ENCODE results near the gene ZNF77. TPM values are rescaled to one million over a fixed set of nuclear protein-coding genes. Genes with fewer than 3 reads are reported as not detected.

Gene ZNF77
- total RNA-seq, 1 donor from 2014 or later = 6.4 TPM

DNA sequence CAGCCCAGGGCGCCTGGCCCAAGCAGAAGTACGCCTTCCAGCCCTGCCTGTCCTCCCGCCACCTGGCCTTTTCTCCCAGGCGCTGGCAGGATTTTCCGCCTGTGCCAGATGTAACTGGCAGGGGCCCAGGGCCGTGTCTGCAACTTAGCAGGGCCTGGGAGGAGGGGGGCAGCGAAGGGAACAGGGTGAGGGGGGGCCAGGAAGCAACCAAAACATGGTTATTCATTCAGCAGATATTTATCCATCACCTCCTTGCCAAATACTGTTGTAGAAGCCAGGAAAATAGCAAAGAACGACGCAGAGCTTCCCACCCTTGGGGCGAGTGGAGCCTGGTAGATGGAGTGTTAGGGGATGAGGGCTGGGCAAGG, 38.2 kb upstream of the ZNF77 start:
- Histone ChIP-seq H3K27me3 (no peaks in the 10 kb centered on the region), H3K36me3 (no peaks in the 10 kb centered on the region), H3K9me3 (no peaks in the 10 kb centered on the region), H3K4me3 (peak overlapping the region in 1 of 2 donors; percentile 41), H3K4me1 (peaks cover 28% of the 10 kb centered on the region), H3K27ac (peak overlapping the region; percentile 81)
- TF ChIP-seq POLR2A (IDR thresholded peaks at IDR 0.05) = no peak
- TF ChIP-seq, protein P1, sequence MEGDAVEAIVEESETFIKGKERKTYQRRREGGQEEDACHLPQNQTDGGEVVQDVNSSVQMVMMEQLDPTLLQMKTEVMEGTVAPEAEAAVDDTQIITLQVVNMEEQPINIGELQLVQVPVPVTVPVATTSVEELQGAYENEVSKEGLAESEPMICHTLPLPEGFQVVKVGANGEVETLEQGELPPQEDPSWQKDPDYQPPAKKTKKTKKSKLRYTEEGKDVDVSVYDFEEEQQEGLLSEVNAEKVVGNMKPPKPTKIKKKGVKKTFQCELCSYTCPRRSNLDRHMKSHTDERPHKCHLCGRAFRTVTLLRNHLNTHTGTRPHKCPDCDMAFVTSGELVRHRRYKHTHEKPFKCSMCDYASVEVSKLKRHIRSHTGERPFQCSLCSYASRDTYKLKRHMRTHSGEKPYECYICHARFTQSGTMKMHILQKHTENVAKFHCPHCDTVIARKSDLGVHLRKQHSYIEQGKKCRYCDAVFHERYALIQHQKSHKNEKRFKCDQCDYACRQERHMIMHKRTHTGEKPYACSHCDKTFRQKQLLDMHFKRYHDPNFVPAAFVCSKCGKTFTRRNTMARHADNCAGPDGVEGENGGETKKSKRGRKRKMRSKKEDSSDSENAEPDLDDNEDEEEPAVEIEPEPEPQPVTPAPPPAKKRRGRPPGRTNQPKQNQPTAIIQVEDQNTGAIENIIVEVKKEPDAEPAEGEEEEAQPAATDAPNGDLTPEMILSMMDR (IDR thresholded peaks at IDR 0.05) = no peak
- TF ChIP-seq POLR2AphosphoS5 (IDR thresholded peaks at IDR 0.05; ENCODE audit: insufficient read depth in 1 of 2, low read depth in 1 of 2) = peak; percentile 40 to 84
- intact Hi-C loops (cut with DNase I) = loop anchor here (5.0 kb wide), 1 partner anchor 59 kb away; no protein-coding TSS in a partner anchor
- DNase-seq (ENCODE audit: extremely low spot score in 2 of 2) = peak in 1 of 2 donors; percentile 95

DNA sequence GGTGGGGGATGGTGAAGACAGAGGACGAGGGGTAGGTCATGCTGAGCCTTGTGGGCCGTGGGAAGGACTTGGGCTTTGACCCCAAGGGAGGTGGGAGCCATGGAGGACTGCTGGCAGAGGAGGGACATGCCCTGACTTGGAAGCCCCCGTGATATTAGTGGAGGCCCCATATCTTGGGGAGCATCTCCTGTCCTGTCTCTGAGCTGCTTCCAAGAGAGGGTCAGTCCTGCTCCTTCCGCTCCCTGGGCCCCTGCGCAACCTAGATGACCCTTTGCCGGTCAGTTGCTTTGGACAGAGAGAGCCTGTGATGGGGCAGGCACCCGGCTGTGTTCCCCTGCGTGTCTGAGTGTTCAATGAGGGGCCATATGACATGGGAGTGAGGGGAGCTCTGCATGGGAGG, 37.8 kb upstream of the ZNF77 start:
- H3K36me3 ChIP-seq = no peaks in the 10 kb centered on the region
- intact Hi-C loops (cut with DNase I) = loop anchor here (5.0 kb wide), 1 partner anchor 60 kb away; no protein-coding TSS in a partner anchor
- peak overlapping the region; percentile 81 for H3K27ac ChIP-seq
- no peaks in the 10 kb centered on the region for H3K9me3 ChIP-seq
- H3K4me3 ChIP-seq = peak overlapping the region in 1 of 2 donors; percentile 41
- TF ChIP-seq, protein P1 (IDR thresholded peaks at IDR 0.05) = no peak
- no peak for TF ChIP-seq POLR2AphosphoS5 (IDR thresholded peaks at IDR 0.05; ENCODE audit: insufficient read depth in 1 of 2, low read depth in 1 of 2)
- no peak for TF ChIP-seq POLR2A (IDR thresholded peaks at IDR 0.05)
- H3K4me1 ChIP-seq = peaks cover 31% of the 10 kb centered on the region
- no peaks in the 10 kb centered on the region for H3K27me3 ChIP-seq
- no peak for DNase-seq (ENCODE audit: extremely low spot score in 2 of 2)

DNA sequence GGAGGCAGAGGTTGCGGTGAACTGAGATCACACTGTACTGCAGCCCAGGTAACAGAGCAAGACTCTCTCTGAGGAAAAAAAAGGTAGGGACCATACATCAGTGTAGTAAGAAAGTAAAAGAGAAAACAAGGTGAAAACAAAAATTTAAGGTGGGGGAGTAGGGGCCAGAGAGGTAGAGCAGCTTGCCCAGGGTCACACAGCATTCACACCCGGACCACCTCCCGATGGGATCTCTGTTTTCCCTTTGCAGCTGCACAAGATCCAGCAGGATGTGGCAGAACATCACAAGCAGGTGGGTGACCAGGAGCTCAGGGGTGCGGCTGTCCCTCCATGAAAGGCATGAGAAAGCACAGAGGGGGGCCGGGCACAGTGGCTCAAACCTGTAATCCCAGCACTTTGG, 37.1 kb upstream of the ZNF77 start:
- Histone ChIP-seq H3K4me1 (peaks cover 36% of the 10 kb centered on the region), H3K27me3 (no peaks in the 10 kb centered on the region), H3K36me3 (no peaks in the 10 kb centered on the region), H3K27ac (peak overlapping the region; percentile 81), H3K4me3 (no peak overlapping the region), H3K9me3 (no peaks in the 10 kb centered on the region)
- intact Hi-C loops (cut with DNase I) = loop anchor here (5.0 kb wide), 1 partner anchor 60 kb away; no protein-coding TSS in a partner anchor
- TF ChIP-seq, protein P1 (IDR thresholded peaks at IDR 0.05) = no peak
- no peak for TF ChIP-seq POLR2AphosphoS5 (IDR thresholded peaks at IDR 0.05; ENCODE audit: insufficient read depth in 1 of 2, low read depth in 1 of 2)
- no peak for TF ChIP-seq POLR2A (IDR thresholded peaks at IDR 0.05)
- DNase-seq (ENCODE audit: extremely low spot score in 2 of 2) = no peak

DNA sequence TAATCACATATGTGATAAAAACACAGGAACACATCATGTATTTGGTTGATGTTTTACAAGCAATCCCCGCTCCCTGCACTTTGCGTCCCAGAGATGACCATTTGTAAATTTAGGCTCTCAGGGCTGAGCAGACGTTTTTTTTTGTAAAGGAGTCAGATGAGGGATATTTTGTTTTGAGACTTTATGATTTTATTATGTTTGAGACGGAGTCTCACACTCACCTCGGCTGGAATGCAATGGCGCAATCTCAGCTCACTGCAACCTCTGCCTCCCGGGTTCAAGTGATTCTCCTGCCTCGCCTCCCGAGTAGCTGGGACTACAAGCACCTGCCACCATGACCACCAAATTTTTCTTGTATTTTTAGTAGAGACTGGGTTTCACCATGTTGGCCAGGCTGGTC, 34.0 kb upstream of the ZNF77 start:
- no peak for DNase-seq (ENCODE audit: extremely low spot score in 2 of 2)
- H3K4me1 ChIP-seq = peaks cover 60% of the 10 kb centered on the region
- H3K9me3 ChIP-seq = no peaks in the 10 kb centered on the region
- H3K36me3 ChIP-seq = no peaks in the 10 kb centered on the region
- intact Hi-C loops (cut with DNase I) = no loop called here
- H3K4me3 ChIP-seq = no peak overlapping the region
- no peak for TF ChIP-seq POLR2AphosphoS5 (IDR thresholded peaks at IDR 0.05; ENCODE audit: insufficient read depth in 1 of 2, low read depth in 1 of 2)
- no peak for TF ChIP-seq POLR2A (IDR thresholded peaks at IDR 0.05)
- TF ChIP-seq, protein P1 (IDR thresholded peaks at IDR 0.05) = no peak
- H3K27me3 ChIP-seq = no peaks in the 10 kb centered on the region
- no peak overlapping the region for H3K27ac ChIP-seq

DNA sequence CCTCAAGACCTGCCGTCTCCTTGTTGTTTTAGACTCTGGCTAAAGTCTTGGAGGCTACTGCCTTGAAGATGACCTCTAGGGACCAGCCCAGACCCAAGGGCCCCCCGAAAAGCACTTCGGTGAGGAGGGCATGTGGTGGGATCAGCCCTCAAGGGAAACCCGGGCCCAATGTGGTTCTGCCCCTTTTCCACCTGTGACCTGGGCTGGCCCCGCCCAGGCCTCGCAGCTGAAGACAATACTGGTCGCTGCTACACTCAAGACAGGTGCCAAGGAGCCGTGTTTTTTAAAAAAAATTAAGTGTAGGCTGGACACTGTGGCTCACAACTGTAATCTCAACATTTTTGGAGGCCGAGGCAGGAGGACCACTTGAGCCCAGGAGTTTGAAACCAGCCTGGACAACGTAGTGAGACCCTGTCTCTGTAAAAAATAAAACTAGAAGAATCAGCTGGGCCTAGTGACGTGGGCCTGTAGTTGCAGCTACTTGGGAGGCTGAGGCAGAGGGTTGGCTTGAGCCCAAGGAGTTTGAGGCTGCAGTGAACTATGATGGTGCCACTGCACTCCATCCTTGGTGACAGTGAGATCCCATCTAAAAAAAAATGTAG, 33.5 kb upstream of the ZNF77 start:
- Histone ChIP-seq H3K4me1 (peaks cover 56% of the 10 kb centered on the region), H3K9me3 (no peaks in the 10 kb centered on the region), H3K36me3 (no peaks in the 10 kb centered on the region), H3K4me3 (no peak overlapping the region), H3K27me3 (no peaks in the 10 kb centered on the region), H3K27ac (no peak overlapping the region)
- intact Hi-C loops (cut with DNase I) = no loop called here
- TF ChIP-seq, protein P1 (IDR thresholded peaks at IDR 0.05) = no peak
- TF ChIP-seq POLR2AphosphoS5 (IDR thresholded peaks at IDR 0.05; ENCODE audit: insufficient read depth in 1 of 2, low read depth in 1 of 2) = no peak
- TF ChIP-seq POLR2A (IDR thresholded peaks at IDR 0.05) = no peak
- no peak for DNase-seq (ENCODE audit: extremely low spot score in 2 of 2)

All from vagina (tissue), 2 donors.